PC-9 (cell line): ENCODE results near the gene AVEN. TPM values are rescaled to one million over a fixed set of nuclear protein-coding genes. Genes with fewer than 3 reads are reported as not detected.

Source experiments
- BruUV-seq: library from RNA; stranded (reverse); fragments of 400-500 nt; replicated peaks from 2 replicates; lab custom pipeline; 2021; lab: Mats Ljungman, UMichigan
- CTCF ChIA-PET: fragments of 300-600 bp; sonication (Branson Sonifier 250); formaldehyde crosslinking; loops from one replicate; lab custom pipeline; 2022; ENCODE audit warnings: antibody characterized with exemption; lab: Charles Lee
- POLR2A ChIA-PET: fragments of 300-600 bp; sonication (Branson Sonifier 250); formaldehyde crosslinking; loops from one replicate; lab custom pipeline; 2022; ENCODE audit warnings: antibody characterized with exemption; ENCODE audit not compliant: unreplicated experiment; lab: Charles Lee
- DNase-seq, 2 experiments: peaks; one replicate each; pipeline versions ENCODE4 v3.0.0 to v3.0.0-alpha.2; 2015 to 2022; ENCODE audit warnings: mixed read lengths in 1 of 2
- H2AFZ ChIP-seq: fragments of 200-600 bp; sonication (generic); 2 replicates; pipeline ENCODE4 v1.8.1; 2017; ENCODE audit warnings: antibody characterized with exemption
- H3F3A ChIP-seq: fragments of 200-600 bp; sonication (generic); 2 replicates; pipeline ENCODE4 v1.8.1; 2017; ENCODE audit warnings: antibody characterized with exemption, mild to moderate bottlenecking, low read depth; ENCODE audit not compliant: insufficient read depth
- H3K27ac ChIP-seq: fragments of 200-600 bp; sonication (generic); 2 replicates; pipeline ENCODE4 v1.6.1; 2016; ENCODE audit warnings: mixed run types
- H3K27me3 ChIP-seq: fragments of 200-600 bp; sonication (generic); 2 replicates; pipeline ENCODE4 v1.6.1; 2016; ENCODE audit warnings: low read depth, mixed run types; ENCODE audit not compliant: insufficient read depth
- H3K36me3 ChIP-seq: fragments of 200-600 bp; sonication (generic); 2 replicates; pipeline ENCODE4 v1.6.1; 2016; ENCODE audit warnings: low read depth, mixed run types
- H3K4me1 ChIP-seq: fragments of 200-600 bp; sonication (generic); replicated peaks from 2 replicates; pipeline ENCODE4 v1.6.1; 2016; ENCODE audit warnings: mixed run types; ENCODE audit not compliant: insufficient read depth
- H3K4me2 ChIP-seq: fragments of 200-600 bp; sonication (generic); 2 replicates; pipeline ENCODE4 v1.6.1; 2017; ENCODE audit warnings: mixed run types
- H3K4me3 ChIP-seq: fragments of 200-600 bp; sonication (generic); 2 replicates; pipeline ENCODE4 v1.6.1; 2016; ENCODE audit warnings: mixed run types
- H3K79me2 ChIP-seq: fragments of 200-600 bp; sonication (generic); 2 replicates; pipeline ENCODE4 v1.6.1; 2017; ENCODE audit warnings: low read depth, mixed run types
- H3K9me2 ChIP-seq: fragments of 200-600 bp; sonication (generic); 2 replicates; pipeline ENCODE4 v1.8.1; 2017; ENCODE audit warnings: mild to moderate bottlenecking; ENCODE audit not compliant: insufficient read depth
- H3K9me3 ChIP-seq: fragments of 200-600 bp; sonication (generic); 2 replicates; pipeline ENCODE4 v1.8.1; 2016; ENCODE audit warnings: low read depth; ENCODE audit not compliant: insufficient read depth
- H4K20me1 ChIP-seq: fragments of 200-600 bp; sonication (generic); 2 replicates; pipeline ENCODE4 v1.8.1; 2017; ENCODE audit not compliant: insufficient read depth
- CTCF ChIP-seq: fragments of 200-600 bp; sonication (generic); conservative IDR thresholded peaks from 2 replicates; pipeline ENCODE4 v1.6.1; 2017; ENCODE audit warnings: mixed run types, antibody characterized with exemption, mild to moderate bottlenecking, moderate library complexity
- EZH2 ChIP-seq: fragments of 200-600 bp; sonication (generic); IDR thresholded peaks from 2 replicates; pipeline ENCODE4 v1.8.0; 2017; ENCODE audit warnings: antibody characterized with exemption, low read depth
- intact Hi-C: fragments of 100-400 bp; cut with micrococcal nuclease; formaldehyde crosslinking; loops from one replicate; pipeline ENCODE4 v1.10.0; 2022; ENCODE audit not compliant: unreplicated experiment
- total RNA-seq: library from RNA; stranded (reverse); gene quantifications from 2 replicates; pipeline ENCODE4 v1.2.3, GENCODE V29; 2021

The AVEN gene
- total RNA-seq, 1 experiment from 2014 or later: 8.7 TPM

GRCh38 chr15:33831646-33832045 lies 207.4 kb downstream of the AVEN start:
- H3K27ac ChIP-seq: no peak overlapping the region
- BruUV-seq: no TSS peak
- no peaks in the 10 kb centered on the region for H3K4me1 ChIP-seq
- H3K9me2 ChIP-seq: no peaks in the 10 kb centered on the region
- no peaks in the 10 kb centered on the region for H3K27me3 ChIP-seq
- POLR2A ChIA-PET: interaction anchor here (0.6 kb wide), 1 partner anchor 123 kb away, joined by 3 read pairs; no protein-coding TSS in a partner anchor
- intact Hi-C loops: no loop called here
- H3K4me2 ChIP-seq: no peak overlapping the region
- H3K9me3 ChIP-seq: no peaks in the 10 kb centered on the region
- no peak overlapping the region for H2AFZ ChIP-seq
- TF ChIP-seq CTCF (no peak), EZH2 (no peak)
- no peaks in the 10 kb centered on the region for H3K36me3 ChIP-seq
- H3F3A ChIP-seq: no peaks in the 10 kb centered on the region
- no peaks in the 10 kb centered on the region for H4K20me1 ChIP-seq
- no peak overlapping the region for H3K4me3 ChIP-seq
- no peak for DNase-seq
- CTCF ChIA-PET: no interaction called here
- H3K79me2 ChIP-seq: no peaks in the 10 kb centered on the region

- Histone ChIP-seq H3K27me3 (no peaks in the 10 kb centered on the region), H4K20me1 (no peaks in the 10 kb centered on the region), H3F3A (no peaks in the 10 kb centered on the region), H3K4me2 (no peak overlapping the region), H3K27ac (no peak overlapping the region), H3K9me3 (no peaks in the 10 kb centered on the region), H3K4me1 (no peaks in the 10 kb centered on the region), H2AFZ (no peak overlapping the region), H3K9me2 (no peaks in the 10 kb centered on the region), H3K4me3 (no peak overlapping the region), H3K79me2 (no peaks in the 10 kb centered on the region), H3K36me3 (no peaks in the 10 kb centered on the region)
- no TSS peak for BruUV-seq
- no peak for DNase-seq
- CTCF ChIA-PET: no interaction called here
- TF ChIP-seq CTCF: no peak
- no peak for TF ChIP-seq EZH2
- intact Hi-C loops: no loop called here
- POLR2A ChIA-PET: no interaction called here
Observed at GRCh38 chr15:33830351-33830750, 208.7 kb downstream of the AVEN start.

- no peaks in the 10 kb centered on the region for H3K9me3 ChIP-seq
- no peaks in the 10 kb centered on the region for H4K20me1 ChIP-seq
- POLR2A ChIA-PET: no interaction called here
- intact Hi-C loops: no loop called here
- no peak overlapping the region for H2AFZ ChIP-seq
- no peaks in the 10 kb centered on the region for H3K4me1 ChIP-seq
- H3K4me3 ChIP-seq: no peak overlapping the region
- no peak for DNase-seq
- no peak for TF ChIP-seq EZH2
- TF ChIP-seq CTCF: no peak
- CTCF ChIA-PET: no interaction called here
- no TSS peak for BruUV-seq
- H3K36me3 ChIP-seq: no peaks in the 10 kb centered on the region
- H3K9me2 ChIP-seq: no peaks in the 10 kb centered on the region
- H3K27ac ChIP-seq: no peak overlapping the region
- H3K79me2 ChIP-seq: no peaks in the 10 kb centered on the region
- no peak overlapping the region for H3K4me2 ChIP-seq
- H3K27me3 ChIP-seq: no peaks in the 10 kb centered on the region
- H3F3A ChIP-seq: no peaks in the 10 kb centered on the region
Observed at GRCh38 chr15:33826201-33826600, 212.8 kb downstream of the AVEN start.
